DND-41 (cell line): ENCODE results near the gene EXOSC1.

ENCODE experiments used
- ATAC-seq: fragments of 200-7000 bp; cut with Tn5 transposase; 3 replicates; pipeline ENCODE4 v1.9.1; 2021; ENCODE audit warnings: low read depth; ENCODE audit not compliant: insufficient read depth
- DNase-seq: peaks from one replicate; pipeline ENCODE4 v3.0.0-alpha.2; 2020
- H2AFZ ChIP-seq: 2 replicates; pipeline ENCODE4 v1.6.0; 2012; ENCODE audit warnings: low read depth, low read length
- H3K27ac ChIP-seq: 2 replicates; pipeline ENCODE4 v1.5.1; 2012; ENCODE audit warnings: low read length, inconsistent platforms
- H3K27me3 ChIP-seq: fragments of 200-600 bp; sonication (generic); 2 replicates; pipeline ENCODE4 v1.6.0; 2012; ENCODE audit warnings: low read length, mild to moderate bottlenecking, inconsistent platforms; ENCODE audit not compliant: insufficient read depth, poor library complexity
- H3K36me3 ChIP-seq: 2 replicates; pipeline ENCODE4 v1.5.1; 2012; ENCODE audit warnings: low read length, inconsistent platforms; ENCODE audit not compliant: insufficient read depth
- H3K4me1 ChIP-seq: 2 replicates; pipeline ENCODE4 v1.5.1; 2012; ENCODE audit warnings: mild to moderate bottlenecking, low read length; ENCODE audit not compliant: insufficient read depth
- H3K4me2 ChIP-seq: 2 replicates; pipeline ENCODE4 v1.6.0; 2012; ENCODE audit warnings: mild to moderate bottlenecking, moderate library complexity, low read length, inconsistent platforms; ENCODE audit not compliant: insufficient read depth
- H3K4me3 ChIP-seq, 2 experiments: fragments of 200-600 bp in 1 of 2; shearing (Covaris generic) in 1 of 2; 2 replicates each; pipeline ENCODE4 v1.5.1; 2012 to 2016; ENCODE audit warnings: inconsistent platforms in 2 of 2, low read length in 2 of 2, mild to moderate bottlenecking in 2 of 2, low read depth in 1 of 2, moderate library complexity in 1 of 2
- H3K79me2 ChIP-seq: 2 replicates; pipeline ENCODE4 v1.6.0; 2012; ENCODE audit warnings: low read length, inconsistent platforms; ENCODE audit not compliant: insufficient read depth
- H3K9ac ChIP-seq: 2 replicates; pipeline ENCODE4 v1.6.0; 2012; ENCODE audit warnings: low read depth, mild to moderate bottlenecking, inconsistent platforms, low read length, moderate library complexity
- H3K9me3 ChIP-seq: 2 replicates; pipeline ENCODE4 v1.5.1; 2012; ENCODE audit warnings: low read length, moderate library complexity, mild to moderate bottlenecking, inconsistent platforms; ENCODE audit not compliant: insufficient read depth, severe bottlenecking
- H4K20me1 ChIP-seq: 2 replicates; pipeline ENCODE4 v1.6.0; 2012; ENCODE audit warnings: low read length; ENCODE audit not compliant: insufficient read depth
- EZH2 ChIP-seq: IDR thresholded peaks from 3 replicates; pipeline ENCODE4 v1.6.1; 2012; ENCODE audit warnings: borderline replicate concordance, low read depth, mild to moderate bottlenecking, moderate library complexity, low read length, inconsistent platforms; ENCODE audit not compliant: severe bottlenecking
- TF ChIP-seq, protein P1 (sequence below): IDR thresholded peaks from 2 replicates; pipeline ENCODE4 v1.5.1; 2012; ENCODE audit warnings: borderline replicate concordance, low read length, moderate library complexity, mild to moderate bottlenecking; ENCODE audit not compliant: poor library complexity, severe bottlenecking; ENCODE audit errors: extremely low read depth

EXOSC1 gene

DNA sequence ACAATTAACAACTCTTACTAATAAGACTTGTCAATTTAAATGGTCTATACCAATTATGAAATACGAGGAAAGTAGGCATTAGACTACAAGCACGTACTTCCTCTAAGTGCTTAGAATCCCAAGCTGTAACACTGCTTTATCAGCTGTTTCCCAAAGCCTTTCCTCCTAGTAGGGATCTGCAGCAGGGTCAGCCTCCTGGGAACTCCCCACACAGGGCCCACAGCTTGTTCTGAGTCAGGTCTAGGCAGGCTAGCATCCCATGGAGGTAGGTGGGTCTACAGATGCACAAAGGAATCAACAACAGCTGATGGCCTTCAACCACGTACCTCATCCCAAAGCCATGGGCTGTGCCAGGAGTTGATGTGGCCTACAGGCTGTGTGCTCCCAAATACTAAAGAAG, 37.7 kb upstream of the EXOSC1 start:
- no peak for TF ChIP-seq EZH2
- TF ChIP-seq, protein P1, sequence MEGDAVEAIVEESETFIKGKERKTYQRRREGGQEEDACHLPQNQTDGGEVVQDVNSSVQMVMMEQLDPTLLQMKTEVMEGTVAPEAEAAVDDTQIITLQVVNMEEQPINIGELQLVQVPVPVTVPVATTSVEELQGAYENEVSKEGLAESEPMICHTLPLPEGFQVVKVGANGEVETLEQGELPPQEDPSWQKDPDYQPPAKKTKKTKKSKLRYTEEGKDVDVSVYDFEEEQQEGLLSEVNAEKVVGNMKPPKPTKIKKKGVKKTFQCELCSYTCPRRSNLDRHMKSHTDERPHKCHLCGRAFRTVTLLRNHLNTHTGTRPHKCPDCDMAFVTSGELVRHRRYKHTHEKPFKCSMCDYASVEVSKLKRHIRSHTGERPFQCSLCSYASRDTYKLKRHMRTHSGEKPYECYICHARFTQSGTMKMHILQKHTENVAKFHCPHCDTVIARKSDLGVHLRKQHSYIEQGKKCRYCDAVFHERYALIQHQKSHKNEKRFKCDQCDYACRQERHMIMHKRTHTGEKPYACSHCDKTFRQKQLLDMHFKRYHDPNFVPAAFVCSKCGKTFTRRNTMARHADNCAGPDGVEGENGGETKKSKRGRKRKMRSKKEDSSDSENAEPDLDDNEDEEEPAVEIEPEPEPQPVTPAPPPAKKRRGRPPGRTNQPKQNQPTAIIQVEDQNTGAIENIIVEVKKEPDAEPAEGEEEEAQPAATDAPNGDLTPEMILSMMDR = no peak
- ATAC-seq (no peak), DNase-seq (no peak)
- Histone ChIP-seq H3K4me1 (no peaks in the 10 kb centered on the region), H3K27ac (no peak overlapping the region), H3K9ac (no peak overlapping the region), H3K79me2 (peaks cover 61% of the 10 kb centered on the region), H4K20me1 (peaks cover 21% of the 10 kb centered on the region), H3K9me3 (no peaks in the 10 kb centered on the region), H3K4me3 (no peak overlapping the region), H3K27me3 (no peaks in the 10 kb centered on the region), H3K4me2 (no peak overlapping the region), H3K36me3 (peaks cover 57% of the 10 kb centered on the region), H2AFZ (no peak overlapping the region)

DNA sequence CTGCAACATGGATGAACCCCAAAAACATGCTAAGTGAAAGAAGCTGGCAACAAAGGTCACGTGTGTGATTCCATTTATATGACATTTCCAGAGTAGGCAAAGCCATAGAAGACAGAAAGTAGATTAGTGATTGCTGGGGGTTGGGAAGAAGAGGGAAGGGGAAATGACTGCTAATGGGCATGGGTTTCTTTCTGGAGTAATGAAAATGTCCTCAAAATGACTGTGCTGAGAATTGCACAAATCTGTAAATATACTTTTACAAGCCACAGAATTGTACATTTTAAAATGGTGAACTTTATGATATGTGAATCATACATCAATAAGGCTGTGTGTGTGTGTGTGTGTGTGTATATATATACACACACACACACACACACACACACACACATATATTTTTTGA, 36.6 kb upstream of the EXOSC1 start:
- H4K20me1 ChIP-seq = peaks cover 16% of the 10 kb centered on the region
- no peaks in the 10 kb centered on the region for H3K9me3 ChIP-seq
- DNase-seq (no peak), ATAC-seq (no peak)
- no peak overlapping the region for H2AFZ ChIP-seq
- peaks cover 68% of the 10 kb centered on the region for H3K36me3 ChIP-seq
- H3K4me1 ChIP-seq = no peaks in the 10 kb centered on the region
- no peak for TF ChIP-seq EZH2
- TF ChIP-seq, protein P1 = no peak
- no peak overlapping the region for H3K9ac ChIP-seq
- no peak overlapping the region for H3K27ac ChIP-seq
- H3K79me2 ChIP-seq = peaks cover 49% of the 10 kb centered on the region
- H3K4me2 ChIP-seq = no peak overlapping the region
- no peaks in the 10 kb centered on the region for H3K27me3 ChIP-seq
- H3K4me3 ChIP-seq = no peak overlapping the region

DNA sequence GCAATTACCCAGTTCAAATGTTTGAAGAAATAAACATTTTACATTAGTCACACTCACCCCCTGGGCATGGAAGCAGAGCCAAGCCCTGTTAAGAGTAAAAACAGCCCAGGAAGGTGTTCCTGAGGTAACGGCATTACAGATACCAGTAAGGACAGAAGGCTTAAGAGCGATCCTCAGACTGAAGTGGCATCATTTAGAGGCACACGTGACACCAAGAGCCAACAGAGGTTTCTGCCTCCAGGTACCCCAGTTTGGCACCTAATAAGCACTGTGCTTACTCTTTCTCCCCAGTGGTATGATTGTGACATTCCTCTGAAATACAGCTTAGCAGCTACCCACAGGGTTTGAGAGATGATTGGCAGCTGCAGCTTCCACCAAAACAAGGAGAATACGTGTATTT, 35.3 kb upstream of the EXOSC1 start:
- peaks cover 38% of the 10 kb centered on the region for H3K79me2 ChIP-seq

More for the DNA sequence above, 35.3 kb upstream of the EXOSC1 start:
- no peak for ATAC-seq
- no peaks in the 10 kb centered on the region for H3K27me3 ChIP-seq
- no peak overlapping the region for H3K9ac ChIP-seq
- H4K20me1 ChIP-seq = peaks cover 11% of the 10 kb centered on the region; the same call in 1 of the 2 replicates
- no peak overlapping the region for H3K4me3 ChIP-seq
- TF ChIP-seq EZH2 = no peak
- TF ChIP-seq, protein P1 = no peak
- H2AFZ ChIP-seq = no peak overlapping the region
- no peak overlapping the region for H3K4me2 ChIP-seq
- no peaks in the 10 kb centered on the region for H3K4me1 ChIP-seq
- no peaks in the 10 kb centered on the region for H3K9me3 ChIP-seq
- peaks cover 76% of the 10 kb centered on the region for H3K36me3 ChIP-seq
- H3K27ac ChIP-seq = no peak overlapping the region
- no peak for DNase-seq
